ENCODE measurements around the gene HOXD3.

The HOXD3 gene

DNA sequence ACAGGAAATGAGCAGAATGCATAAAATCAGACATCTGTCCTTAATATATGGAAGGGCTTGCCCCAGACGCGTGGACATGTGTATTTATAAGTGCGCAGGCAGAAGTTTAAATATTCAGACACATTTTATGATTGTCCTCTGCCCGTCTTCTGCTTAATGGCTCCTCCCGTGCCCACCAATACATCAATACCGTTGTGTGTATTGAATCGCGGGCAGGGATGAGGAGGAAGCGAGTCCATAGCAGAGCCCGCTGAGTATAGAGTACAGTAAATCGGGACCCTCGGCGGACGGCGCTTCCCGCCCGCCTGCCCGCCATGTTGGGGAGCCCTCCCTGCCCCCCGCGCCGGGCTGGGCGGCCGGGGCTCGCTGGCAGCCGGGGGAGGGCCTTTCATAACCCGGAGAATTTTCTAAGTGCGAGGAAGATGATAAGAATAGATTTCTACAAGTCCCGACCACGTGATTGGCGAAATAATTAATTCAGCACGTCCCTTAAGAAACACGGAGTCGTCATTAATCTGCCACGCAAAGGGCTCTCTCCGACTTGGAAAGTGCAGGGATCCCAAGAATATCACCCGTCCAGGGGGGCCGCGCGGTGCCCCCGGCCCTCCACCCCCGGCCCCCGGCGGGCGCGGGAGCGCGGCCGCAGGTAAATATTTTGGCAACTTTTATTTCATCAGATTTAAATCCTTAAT, at the start of gene HOXD3:
Gene HOXD3, plus strand, starts transcription at position 501 of the 692 bp plus-strand sequence. CDS start 11,808 bp downstream, outside the sequence.
- DNase-seq, result no peak

DNA sequence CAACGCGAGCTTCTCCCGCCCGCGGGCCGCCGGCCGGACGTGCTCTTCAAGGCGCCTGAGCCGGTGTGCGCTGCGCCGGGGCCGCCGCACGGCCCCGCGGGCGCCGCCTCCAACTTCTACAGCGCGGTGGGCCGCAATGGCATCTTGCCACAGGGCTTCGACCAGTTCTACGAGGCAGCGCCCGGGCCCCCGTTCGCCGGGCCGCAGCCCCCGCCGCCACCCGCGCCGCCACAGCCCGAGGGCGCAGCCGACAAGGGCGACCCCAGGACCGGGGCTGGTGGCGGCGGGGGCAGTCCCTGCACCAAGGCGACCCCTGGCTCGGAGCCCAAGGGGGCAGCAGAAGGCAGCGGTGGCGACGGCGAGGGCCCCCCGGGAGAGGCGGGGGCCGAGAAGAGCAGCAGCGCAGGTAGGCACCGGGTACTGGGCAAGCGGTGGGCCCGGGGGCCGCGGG, 49.4 kb upstream of the HOXD3 start:
- no peak for DNase-seq

DNA sequence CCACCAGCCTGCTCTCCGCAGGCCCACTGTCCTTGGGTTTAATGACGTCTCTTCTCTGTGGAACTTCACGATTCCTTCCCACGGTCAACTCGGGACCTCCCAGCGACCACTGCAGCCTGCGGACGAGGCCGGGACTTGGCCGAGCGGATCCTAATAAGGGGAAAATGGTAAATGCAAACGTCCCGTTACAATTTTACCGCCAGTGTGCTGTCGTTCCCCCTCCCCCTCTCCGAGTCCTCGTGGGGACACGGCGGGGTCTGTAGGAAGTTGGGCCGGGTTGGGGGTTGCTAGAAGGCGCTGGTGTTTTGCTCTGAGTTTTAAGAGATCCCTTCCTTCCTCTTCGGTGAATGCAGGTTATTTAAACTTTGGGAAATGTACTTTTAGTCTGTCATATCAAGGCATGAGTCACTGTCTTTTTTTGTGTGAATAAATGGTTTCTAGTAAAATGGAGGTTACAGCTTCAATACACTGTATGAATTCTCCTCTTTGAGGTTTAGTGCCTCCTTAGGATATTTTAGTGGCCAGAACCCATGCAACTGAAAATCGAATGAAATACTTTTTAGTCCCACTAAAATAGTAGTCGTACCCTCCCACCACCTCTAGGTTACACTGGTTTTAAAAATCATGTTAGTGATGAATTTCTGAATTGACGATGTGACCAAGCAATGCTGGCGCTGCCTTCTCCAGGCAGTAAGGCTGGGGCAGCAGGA, 47.8 kb upstream of the HOXD3 start:
- DNase-seq, result no peak

DNA sequence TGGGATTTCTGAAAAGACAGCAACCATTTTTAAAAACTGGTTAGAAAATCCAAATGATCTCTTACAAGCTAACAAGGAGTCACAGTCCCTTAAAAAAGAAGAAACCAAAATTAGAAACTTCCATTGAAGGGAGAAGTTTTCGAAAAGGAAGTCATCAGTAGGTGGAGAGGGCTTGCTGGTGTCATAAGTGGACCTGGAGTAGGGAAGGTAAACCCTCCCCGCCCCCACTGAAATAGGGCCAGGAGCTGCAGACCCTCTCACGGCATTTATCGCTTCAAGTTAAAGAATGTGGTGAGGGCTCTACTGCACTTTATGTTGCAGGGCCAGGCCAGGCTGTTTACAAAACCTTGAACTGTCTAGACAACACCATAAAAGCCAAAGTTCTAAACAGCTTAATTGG, 47.2 kb upstream of the HOXD3 start:
- no peak for DNase-seq

DNA sequence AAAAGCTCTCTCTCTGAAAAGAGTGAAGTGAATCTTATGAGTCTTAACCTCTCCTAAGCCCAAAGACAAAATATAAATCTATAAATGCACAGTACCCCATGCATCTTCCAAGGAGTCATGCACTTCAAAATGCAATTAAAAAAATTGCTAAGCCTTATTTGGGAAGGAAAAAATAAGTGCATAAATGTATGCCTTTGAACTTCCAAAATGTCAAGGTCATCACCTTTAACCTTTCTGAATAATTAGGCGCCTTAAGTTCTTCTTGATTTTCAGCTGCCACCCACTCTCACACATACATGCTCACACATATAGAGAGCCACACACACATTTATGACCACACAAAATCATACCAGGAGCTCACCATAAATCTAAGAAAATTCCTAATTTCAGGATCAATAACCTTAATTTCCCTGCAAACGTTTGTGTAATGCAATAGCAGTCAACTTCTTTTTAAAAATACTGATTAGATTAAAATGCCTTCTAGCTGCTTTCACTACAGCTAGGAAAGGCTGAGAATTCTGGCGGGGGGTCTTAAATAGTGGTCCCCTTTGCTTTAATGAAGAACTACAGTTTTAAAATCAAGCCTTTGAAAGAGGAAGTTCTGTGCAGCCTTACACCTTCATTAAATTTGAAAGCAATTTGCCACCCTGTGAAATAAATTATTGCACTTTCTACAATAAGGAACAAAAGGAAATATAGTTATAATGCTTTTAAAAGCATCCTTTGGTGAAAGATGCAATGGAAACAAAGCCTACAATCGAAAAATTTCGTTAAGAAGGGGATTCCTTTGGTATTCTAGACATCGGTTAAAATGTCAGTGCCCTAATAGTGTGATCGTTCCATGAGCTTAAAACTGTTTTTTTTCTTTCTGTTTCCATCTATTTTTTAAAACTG, 46.4 kb upstream of the HOXD3 start:
- DNase-seq, result no peak

DNA sequence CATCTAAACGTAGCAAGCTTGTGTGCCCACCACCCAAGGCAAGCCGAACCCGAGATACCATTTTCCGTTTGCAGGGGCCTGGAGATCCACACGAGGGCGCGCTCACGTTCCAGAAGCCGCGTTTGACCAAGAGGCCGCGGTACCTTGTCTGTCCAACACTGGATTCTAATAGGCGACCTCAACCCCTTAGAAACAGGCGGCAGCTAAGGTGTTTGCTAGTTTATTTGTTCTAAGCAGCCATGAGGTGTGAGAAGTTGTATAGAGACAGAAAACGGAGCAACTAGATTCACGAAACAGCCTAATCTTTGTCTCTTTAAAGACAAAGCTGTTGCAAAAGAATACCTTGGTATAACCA, 45.8 kb upstream of the HOXD3 start:
- DNase-seq, result peak; percentile 46

DNA sequence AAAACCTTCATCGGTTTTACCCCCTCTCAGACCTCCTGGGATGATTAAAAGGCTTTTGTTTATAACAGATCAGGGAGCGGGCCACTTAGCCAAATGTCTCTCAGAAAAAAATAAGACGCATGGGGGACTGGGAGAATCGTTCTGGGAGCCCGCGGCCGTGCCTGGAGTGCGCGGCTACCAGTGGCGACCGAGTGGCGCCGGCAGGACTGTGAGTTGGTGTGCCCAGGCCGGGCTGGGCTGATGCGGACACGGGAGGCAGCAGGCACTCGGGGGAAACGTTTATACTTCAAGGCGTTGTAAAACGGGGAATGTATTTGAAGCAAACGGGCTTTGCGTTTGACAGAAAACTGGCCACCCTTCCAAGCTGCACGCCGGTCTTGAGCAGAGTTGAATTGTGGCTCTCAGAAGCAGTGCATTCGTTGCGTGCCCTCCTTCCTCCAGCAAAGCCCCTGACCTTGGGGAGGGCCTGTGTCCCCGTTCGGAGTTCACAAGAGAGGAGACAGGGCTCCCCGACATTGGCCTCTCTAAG, 45.2 kb upstream of the HOXD3 start:
- DNase-seq, result no peak

DNA sequence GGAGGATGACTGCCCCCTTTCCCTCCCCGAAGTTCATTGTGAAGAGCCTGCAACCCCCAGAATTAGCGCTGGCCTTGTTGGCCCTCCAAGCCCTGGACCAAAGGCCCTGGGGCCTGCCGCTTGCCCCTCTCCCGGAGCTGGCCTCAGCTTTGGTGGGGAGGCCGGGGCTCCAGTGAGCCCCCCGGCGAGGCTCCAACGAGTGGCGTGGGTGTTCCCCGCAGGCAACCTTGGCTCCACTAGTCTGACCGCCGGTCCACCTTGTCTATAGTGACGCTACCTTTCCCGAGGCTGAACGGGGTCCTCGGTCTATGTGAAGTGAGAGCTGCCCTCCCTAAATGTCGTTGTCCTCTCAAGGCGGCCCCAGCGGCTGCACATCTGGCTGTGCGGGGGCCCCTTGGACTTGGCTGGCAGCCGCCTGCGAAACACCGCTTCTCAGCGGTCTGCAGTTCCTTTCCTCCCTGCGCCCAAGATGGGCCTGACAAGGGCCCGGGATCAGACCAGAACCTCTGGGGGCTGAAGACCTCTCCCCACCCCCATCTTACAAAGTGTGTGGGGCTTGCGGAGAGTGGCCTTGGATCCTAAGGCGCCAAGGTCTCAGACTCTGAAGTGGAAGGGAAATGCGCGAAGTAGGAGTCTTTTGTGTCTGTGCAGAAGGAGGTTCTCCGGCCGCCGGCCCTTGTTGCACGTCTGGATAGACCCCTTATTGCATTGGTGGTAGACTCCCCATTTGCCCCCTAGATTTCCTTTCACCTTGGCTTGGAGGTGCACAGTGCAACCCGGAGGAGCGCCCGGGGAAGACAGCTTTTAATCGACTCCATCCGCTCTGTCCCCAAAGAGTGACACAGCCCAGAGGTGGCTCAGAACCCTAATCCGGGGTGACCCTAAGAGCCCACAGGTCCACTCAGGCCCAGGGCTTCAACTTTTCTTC, 44.5 kb upstream of the HOXD3 start:
- DNase-seq, result no peak

DNA sequence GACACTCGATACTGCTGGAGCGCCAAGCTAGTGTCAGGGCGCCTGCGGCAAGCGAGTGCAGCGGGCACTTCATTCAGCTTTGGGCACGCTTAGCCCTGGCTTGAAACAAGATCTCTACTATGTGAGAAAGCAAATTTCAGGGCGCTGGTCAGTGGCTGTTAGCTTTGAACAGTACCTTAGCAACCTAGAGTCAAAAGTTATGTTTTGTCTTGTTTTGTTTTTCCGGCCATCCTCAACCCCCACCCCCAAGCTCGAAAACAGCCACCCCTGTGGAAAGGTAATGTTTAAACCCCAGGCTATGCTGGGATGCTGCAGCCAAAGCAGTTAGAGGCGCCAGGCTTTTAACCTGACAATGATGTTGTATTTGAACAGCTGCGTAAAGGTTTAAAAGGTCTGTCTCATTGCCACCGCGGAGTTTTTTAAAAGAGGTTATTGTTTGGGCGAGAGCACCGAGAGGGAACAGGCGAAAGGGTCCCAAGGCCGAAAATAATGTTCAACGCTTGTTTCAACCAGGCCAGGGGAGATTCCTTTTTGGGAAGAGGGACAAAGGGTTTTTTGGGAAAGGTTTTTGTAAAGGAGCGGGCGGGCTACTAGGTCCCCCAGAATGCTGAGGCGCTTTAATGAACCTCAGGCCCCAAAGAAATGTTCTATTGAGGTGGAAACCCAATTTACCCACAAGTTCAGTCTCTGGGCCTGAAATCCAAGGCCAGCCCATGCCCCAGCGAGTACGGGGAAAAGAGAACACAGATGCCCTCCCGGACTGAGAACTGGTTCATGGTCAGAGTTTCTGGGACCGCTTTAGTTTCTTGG, 42.8 kb upstream of the HOXD3 start:
- no peak for DNase-seq

DNA sequence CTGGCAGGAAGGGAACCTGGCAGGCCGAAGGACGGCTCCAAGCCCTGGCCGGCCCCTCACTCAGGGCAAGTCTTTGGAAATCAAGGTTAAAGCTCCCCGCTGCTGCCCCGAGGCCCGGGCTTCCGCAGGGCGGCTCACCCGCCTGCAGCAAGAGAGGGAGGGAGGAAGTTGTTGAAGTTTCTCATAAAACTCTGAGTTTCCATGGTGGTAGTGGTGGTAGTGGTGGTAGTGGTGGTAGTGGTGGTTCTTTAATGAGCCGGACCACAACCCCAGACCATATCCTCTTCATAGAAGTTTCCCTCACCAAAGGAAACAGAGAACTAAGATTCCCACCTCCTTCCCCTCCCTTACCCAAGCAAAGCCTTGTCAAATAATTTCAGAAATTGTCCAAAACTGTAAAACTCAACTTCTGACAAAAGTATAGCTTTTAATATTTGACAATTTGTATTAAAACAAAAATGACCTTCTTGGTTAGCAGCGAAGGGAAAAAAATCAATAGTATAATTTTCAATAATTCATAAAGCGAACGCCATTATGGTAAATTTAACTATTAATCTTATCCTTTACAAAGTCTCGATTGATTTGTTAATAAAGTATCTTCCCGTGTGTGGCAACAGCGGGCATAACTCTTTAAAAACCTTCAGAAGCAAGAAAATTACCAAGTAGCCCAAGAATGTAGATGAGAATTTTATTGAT, 42.0 kb upstream of the HOXD3 start:
- no peak for DNase-seq

DNA sequence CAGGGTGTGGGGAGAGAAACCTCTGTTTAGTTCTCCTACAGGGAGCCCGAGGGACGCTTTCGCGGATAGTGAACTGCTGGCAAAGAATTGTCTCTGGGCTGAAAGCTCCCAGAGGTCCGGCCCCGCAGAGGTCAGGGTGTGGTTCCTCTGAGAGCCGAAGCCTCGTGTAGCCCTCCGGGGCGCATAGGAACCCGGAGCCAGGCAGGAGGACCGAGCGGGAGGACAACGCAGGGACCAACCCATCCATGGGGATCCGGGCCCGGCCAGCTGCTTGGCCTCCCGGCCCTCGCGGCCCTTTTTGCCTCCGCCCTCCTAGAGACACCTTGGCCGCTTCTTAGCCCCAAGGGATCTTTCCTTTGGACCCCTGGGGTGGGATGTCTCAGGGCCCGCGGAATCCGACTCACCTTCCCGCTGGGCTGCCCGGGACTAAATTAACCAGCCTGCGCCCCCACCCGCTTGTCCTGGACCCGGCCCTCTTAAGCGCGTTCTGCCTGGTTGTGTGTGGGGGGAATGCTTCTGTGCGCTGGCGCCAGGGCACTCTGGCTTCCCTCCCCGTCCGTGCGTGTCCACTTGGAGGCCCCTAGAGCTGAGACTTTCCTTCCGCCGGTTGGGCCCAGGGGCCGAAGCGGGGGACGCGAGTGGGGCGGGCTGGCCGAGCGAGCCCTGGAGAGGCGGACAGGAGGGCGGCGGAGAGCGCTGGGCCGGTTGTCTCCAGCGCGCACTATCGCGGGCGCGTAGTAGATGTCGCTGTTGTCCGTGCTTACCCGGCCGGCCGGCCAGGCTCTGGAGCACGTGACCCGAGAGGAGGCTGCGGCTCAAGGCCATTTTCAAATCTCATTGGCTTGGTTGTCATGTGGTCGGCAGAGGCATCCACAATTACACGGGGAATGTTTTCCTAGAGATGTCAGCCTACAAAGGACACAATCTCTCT, 41.0 kb upstream of the HOXD3 start, which contains the start of gene HOXD10:
Gene HOXD10, plus strand, starts transcription at position 896 of the 931 bp plus-strand sequence. CDS start 56 bp downstream, outside the sequence.
- peak; percentile 31 for DNase-seq

DNA sequence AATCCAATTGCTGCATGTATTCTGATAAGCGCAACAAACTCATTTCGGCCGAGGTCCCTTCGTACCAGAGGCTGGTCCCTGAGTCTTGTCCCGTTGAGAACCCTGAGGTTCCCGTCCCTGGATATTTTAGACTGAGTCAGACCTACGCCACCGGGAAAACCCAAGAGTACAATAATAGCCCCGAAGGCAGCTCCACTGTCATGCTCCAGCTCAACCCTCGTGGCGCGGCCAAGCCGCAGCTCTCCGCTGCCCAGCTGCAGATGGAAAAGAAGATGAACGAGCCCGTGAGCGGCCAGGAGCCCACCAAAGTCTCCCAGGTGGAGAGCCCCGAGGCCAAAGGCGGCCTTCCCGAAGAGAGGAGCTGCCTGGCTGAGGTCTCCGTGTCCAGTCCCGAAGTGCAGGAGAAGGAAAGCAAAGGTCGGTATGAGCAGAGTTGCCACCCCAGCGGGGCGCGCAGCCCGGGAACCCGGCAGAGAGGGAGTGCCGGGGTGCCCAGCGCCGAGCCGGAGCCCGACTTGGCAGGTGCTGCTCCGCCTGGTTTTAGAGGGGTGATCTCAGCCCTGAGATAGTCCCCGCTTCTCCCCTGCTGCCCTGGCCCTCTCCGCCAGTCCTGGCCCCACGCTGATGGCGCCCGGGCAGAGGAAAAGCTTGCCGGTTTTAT, 39.8 kb upstream of the HOXD3 start:
- DNase-seq, result no peak

DNA sequence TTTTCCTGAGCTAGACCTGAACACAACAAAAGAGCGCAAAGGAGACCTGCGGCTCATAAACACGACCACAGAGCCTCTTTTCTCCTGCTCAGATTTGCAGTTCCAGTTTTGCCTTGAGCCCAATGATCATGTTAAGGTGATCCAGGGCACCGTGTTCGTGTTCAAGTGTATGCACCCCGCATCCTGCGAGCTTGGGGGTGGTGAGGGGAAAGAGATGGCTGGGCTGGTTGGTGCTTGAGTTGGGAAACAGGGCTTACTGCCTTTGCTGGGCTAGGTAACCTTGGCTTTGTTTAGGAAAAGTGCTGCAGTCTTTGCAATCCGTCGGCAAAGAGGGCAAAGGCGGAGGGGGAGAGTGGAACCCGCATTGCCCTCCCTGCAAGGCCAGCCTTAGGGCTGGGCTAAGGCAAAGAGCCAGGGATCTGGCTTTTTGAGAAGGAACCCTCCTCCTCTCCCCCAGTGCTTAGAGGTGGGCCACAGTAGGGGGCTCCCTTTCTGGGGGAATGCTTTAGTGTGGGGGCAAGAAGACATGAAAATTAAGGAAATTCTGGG, 39.2 kb upstream of the HOXD3 start:
- no peak for DNase-seq

DNA sequence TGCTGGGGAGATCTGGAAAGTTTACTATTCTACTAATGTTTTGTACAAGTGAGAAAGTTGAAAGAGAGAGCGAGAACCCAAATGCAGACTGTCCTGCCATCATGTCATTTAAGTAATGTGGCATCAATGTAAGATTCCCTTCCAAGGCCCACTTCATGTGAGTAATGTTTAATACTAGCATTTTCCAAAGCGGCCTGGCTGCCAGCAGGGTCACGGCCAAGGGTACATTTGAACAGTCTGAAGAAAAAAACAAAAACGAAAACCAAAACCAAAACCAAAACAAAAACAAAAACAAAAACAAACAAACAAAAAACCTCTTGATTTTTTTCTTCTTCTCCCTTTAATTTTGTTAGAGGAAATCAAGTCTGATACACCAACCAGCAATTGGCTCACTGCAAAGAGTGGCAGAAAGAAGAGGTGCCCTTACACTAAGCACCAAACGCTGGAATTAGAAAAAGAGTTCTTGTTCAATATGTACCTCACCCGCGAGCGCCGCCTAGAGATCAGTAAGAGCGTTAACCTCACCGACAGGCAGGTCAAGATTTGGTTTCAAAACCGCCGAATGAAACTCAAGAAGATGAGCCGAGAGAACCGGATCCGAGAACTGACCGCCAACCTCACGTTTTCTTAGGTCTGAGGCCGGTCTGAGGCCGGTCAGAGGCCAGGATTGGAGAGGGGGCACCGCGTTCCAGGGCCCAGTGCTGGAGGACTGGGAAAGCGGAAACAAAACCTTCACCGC, 38.3 kb upstream of the HOXD3 start:
- DNase-seq, result no peak

DNA sequence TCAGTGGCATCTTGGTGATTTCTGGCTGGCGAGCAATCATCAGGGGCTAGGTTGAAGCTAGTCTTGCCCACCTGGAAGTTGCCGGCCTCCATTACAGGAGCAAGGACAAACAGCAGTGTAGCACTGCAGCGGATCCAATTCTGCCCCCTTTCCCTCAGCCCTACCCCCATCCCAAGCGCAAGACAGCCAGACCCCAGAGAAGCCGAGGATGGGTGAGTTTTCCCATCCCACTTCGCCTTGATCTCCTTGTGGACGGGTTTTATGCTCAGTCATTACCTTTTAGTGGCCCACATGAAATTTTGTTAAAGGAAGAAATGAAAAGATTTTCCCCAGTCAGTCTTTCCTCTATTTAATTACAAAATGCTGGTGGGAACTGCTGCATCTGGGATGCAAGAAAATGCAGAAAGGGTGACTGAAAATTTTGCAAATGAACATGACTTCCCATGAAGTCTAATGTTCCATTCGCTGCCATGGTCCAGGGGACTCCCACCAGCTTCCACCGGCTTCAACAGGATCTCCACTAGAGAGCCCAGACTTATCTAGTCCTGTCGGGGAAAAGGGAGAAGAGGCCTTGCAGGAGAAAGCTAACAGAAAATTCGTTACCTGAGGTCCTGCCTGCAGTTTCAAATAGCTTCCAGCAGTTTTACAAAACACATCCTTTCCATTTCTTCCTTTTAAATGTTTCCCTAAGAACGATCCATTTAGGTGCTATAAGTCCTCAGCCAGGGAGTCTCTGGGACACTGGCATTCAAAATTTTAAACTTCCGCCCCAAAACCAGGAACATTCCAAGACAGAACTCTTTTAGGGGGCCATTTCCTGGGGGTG, 36.5 kb upstream of the HOXD3 start:
- DNase-seq, result no peak

DNA sequence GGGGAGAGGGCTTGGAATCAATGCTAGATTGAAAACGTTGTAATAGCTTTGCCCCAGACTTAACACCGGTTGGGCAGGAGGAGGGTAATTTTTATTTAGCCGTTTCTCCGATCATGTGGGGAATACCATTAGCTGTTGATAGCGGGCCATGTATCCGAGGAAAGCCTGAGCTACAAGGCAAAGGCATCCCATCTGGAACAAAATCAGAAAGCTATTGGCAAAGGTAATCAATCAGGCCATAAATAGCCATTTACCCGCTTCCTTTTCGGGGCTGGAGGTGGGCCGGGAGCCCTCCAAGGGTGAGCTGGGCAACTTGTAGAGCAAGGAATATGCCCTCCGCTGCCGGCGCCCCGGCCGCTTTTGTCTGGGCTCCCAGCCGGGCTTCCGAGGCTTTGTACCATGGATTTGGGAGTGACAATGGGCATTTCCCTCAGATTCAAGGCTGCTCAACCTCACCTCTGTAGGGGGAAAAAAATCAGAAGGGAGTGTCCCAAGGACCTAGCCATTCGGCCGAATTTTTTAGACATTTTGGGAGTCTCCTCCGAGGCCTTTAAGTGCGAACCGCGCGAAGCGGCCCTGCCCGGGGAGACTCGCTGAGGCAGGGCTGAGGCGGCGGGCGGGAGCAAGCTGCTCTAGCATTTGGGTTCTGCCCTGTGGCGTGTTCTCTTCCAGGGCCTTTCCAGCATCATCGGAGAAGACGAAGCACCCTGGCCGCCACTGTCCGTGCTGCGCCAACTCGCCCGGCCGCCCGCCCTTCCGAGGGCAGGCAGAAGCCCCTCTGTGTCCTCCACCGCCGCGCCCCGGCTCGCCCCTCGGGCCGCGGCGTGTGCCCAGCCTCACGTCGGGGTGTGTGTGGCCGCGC, 35.7 kb upstream of the HOXD3 start:
- DNase-seq, result no peak
